Stimulated activated CD8-positive, alpha-beta memory T cell treated with anti-CD3 and anti-CD28 coated beads, Interleukin-15, amount 100 ng/mL, for 24 hours (primary cell): ENCODE results near the gene LMX1B.

ENCODE experiments used
- DNase-seq: peaks from one replicate; pipeline ENCODE4 v3.0.0-alpha.2; 2020; ENCODE audit warnings: low read depth

The LMX1B gene

DNA sequence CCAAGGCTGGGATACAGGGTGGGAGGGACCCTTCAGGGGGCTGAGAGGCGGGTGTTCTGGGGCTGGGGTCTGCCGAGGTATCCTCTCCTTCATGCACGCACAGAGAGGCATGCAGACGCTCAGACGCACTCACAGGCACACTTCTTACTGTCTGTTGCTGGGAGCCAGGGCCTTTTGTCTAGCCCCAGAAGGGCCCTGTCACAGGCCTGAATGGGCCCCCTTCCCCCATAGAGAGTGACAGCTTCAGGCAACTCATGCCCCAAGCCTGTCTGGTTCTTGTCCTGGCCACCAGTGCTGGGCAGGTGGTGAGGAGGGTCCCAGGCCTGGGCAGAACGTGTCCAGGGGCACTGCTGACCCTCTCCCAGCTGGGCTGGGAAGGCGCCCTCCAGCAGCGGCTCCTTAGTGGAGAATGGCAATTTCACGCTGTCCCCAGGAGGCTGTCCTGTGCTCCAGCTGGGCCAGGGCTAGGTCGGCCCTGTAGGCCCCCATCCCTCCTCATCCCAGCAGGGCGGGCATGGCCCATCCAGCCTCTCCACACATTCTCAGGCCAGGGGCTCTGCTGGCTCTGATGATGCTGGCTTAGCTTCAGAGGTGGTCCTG lies 45.3 kb downstream of the LMX1B start:
- no peak for DNase-seq

DNA sequence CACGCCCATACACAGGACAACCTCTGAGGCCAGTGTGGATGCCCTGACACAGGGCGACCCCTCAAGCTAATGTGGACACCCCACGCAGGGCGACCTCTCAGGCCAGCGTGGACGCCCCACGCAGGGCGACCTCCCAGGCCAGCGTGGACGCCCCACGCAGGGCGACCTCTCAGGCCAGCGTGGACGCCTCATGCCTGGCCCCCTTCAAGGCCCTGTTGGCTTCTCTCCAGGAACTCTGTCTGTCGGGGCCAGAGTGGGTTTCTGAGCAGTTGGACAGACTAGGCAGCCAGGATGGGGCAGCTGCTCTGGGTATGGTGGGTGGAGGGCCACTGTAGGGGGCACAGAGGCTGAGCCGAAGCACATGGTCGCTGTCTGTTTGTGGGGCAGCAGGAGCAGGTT lies 47.4 kb downstream of the LMX1B start:
- no peak for DNase-seq

DNA sequence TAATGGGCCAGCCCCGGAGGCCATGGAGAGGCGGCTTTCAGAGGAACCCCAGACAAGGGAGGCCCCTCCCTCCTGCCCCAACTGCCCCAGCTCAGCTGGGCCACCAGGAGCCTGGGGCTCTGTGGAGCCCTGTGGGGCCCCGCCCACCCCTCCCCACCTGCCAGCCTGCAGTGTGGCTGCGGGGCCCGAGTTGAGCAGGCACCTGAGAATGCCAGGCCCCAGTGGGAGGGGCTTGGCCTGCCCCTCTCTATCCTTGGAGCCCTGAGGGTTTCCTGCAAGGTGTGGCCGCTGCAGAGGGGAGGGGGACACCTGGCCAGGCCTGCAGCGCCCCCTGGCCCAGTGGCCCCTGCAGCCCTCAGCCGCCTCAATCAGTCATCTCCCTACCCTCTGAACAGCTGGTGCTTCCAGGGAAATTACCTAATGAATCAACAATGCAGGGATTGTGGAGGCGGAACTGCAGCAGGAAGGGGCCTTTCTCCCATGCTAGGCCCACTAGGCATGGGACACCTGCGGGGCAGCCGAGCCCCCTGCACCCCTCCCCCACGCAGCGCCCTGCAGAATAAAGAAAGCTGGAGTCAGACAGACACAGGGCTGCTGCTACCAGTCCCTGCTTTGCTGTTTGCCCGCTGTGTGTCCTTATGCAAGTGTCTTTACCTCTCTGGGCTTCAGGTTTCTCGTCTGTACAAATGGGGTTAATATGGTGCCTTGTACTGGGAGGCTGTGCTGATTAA lies 48.0 kb downstream of the LMX1B start:
- DNase-seq, result no peak

DNA sequence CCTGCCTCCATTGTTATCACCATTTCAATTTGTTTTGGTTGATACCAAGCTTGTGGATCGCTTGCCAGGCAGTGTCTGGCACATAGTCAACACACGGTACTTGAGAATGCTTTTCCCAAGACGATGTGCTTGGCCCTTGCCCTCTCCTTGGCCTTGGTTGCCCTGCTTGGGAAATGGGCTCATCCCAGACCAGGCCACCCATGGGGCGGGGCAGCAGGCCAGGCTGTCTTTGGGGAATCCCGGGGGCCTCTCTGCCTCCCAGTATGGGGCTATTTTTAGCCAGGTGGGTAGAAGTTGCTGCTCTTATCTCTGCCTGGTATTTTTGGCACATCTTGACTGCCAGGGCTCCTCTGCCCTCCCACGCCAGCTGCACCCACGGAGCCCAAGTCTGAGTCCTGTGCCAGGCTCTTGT lies 49.9 kb downstream of the LMX1B start:
- DNase-seq, result no peak

DNA sequence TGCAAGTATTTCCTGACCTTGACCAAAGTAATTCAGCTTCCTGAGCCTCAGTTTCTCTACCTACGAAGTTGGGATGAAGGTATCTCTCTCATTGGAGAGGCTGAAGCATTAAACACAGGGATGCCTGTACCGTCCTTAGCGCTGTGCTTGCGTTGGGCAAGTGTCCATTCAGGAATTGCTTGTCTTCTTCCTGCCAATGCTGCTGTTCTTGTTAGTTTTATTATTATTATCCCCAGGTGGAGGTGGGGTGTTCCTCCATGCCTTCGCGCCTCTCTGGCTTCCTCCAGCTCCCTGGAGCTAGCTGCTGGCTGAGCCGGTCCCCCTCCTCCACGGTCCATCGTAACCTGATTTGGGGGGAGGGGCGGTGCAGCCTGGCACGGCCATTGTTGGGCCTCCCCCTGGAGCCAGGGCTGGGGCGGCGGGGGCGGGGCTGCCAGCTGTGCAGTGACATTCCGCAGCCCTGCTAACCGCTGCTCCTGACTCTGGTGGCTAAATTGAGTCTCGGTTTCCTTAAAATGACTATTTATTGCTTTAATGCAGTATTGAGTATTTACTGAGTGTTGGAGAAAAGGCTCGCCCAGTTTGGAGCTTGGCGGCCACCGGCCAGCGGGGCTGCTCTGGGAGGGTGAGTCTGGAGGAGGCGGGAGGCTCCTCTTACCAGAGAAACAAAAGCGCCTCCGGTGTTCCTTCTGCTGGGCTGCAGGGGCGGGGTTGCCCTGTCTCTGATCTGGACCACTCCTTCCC lies 51.3 kb downstream of the LMX1B start:
- DNase-seq, result no peak

DNA sequence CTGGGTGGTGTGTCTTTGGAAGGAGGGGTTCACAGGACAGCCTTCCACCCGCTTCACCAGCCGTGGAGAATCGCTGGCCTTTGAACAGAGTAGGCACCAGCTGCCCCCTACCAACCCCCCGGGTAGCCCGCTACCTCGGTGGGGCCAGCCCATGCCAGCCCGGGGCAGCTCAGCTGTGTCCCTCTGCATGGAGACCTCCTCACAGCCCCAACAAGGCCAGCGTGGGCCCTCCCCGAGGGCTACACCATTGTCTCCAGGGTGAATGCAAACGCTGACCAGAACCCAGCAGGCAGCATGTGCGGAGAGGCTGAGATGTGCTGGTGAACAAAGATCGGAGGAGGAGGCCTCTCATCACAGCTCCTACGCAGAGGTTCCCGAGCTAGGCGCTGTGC lies 51.9 kb downstream of the LMX1B start:
- DNase-seq, result no peak

DNA sequence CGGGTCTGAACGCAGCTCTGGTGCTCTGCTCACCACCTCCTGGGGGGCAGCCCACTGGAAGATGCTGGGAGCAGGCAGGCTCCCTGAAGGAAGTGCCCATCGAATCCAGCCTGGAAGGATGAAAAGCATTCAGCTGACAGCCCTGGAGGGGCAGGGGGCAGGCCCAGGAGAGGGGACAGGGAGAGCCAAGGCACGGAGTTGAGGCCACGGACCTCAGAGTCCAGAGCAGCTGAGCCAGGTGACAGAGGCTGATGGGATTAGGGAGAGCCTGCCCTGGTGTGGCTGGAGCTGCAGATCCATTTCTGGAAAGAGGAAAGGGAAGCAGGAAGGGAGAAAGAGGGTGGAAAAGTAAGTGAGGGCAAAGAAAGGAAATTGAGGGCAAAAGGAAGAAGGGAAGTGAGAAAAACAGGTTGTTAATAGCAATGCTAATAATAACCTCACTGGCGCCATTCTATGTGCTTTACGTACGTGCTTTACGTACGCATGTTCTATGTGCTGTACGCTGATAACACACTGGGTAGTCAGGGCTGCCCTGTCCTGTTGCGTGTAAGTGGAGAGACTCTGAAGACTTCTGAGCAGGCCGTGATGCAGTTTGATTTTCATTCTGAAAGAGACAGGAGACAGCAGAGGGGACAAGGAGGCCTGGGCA lies 52.6 kb downstream of the LMX1B start:
- DNase-seq, result no peak

DNA sequence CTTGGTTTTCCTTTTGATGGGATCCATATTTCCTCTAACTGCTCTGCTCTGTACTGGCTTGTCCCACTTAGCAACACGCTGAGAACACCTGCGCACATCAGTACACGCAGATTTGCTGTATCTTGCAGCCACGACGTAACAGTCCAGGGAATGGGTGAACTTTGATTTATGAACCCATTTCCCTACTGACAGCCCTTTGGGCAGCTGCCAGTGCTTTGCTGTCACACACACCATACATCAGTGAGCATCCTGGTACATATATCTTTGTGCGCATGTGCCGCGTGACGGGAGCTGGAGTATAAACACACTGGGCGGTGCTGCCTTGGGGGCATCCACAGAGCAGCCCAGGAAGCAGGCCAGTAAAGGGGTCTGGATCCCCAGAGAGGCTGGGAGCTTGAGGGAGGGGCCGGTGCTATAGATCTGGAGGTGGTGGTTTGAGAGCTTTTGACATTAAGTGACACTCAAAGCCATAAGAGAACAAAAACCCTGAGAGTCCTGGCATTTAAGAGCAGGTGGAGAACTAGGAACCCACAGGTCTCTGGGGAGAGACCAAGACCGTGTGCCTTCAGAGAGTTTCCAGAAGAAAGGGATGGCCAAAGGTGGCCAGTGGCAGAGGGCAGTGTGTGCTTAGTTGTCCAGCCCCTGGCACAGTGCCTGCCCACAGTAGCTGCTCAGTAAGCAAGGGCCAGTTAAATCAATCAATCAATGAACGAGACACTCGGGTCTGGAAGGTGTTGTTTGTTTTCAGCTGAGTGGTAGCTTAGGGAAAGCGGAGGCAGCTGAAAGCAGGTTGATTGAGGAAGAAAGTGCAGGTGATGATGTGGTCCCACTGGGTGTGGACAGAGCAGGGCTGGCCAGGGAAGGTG lies 53.7 kb downstream of the LMX1B start:
- no peak for DNase-seq

DNA sequence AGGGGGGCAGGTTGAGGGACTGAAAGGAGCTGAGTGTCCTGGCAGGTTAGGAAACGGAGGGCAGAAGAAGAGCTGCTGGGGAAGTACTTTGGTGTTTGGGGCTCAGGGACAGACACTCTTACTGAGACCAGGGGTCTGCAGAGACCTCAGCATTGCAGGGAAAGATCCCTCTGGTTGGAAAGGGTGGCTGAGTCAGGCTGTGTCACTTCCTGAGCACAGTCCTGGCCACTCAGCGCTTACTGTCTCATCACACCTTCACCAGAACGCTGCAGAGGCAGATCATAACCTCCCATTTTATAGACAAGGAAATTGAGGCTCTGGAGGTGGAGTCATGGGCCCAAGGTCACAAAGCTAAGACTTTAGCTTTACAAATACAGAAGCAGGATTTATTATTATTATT lies 54.3 kb downstream of the LMX1B start:
- no peak for DNase-seq

DNA sequence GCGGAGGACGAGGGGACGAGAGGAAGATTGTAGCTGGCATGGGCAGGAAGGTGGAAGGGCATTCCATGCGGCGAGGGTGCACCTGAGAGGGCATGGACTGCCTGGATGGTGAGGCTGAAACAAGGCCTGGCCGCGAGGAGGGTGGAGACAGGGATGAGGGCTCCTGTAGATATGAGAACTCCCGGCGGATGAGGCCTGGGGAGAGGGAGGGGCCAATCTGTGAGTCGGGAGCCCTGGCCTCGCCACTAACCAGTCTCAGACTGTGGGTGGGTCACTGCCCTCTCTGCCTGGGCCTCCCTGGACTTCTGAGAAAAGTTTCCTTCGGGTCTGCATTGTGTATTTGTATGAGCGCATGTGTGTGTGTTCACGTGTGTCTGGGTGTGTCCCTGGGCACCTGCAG lies 55.4 kb downstream of the LMX1B start:
- DNase-seq, result no peak

DNA sequence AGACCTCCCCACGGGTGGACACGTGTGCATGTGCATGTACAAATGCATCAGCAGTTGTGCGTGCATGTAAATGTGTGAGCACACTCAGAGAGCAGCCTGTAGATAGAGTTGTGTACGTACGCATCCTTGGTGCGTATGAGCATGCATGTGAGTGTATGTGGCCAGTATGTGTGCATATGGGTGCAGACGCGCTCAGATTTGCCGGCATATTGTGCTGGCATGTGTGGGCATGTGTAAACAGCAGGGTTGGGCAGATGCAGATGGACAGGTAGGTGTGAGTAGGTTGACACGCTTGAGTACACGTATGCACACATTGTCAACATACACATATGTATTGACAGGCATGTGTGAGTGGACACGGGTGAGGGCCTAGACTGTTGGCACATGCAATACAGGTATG lies 56.5 kb downstream of the LMX1B start:
- no peak for DNase-seq

DNA sequence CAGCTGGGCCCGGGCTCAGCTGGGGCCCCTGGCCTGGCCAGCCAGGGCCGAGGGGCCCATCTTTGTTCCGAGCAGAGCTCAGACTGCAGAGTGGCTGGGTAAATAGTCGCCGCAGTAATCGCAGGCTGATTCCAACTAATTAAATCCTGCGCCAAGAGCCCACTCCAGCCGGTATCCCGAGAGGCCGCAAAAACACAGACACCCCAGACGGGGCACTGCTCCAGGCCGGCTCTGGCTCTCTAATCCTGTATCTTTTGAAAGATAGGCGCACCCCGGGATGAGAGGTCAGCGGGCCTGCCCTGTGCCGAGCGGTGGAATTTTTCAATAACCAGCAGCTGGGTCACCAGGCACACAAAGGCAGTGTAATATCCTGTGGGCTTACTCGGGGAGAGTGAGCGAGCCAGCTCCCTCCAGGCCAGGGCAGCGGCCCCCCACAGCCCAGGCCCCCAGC lies 57.7 kb downstream of the LMX1B start:
- DNase-seq, result no peak

DNA sequence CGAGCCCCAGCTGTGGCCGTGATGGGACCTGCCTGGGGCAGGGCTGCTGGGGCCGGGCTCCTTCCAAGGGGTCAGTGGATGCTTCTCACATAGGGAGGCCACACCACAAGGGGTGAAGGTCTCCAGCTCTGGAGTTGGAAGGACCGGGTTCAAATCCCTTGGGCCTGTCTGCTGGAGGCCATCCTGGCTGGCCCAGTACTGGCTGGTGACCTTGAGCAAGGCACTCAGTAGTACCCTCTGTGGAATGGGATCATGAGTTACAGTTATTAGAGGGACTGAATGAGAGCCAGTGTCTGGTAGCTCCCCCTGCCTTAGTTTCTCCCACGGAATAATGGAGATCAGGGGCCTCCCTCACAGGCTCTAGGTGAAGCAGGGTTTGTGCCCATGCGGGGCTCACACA lies 58.3 kb downstream of the LMX1B start:
- no peak for DNase-seq

DNA sequence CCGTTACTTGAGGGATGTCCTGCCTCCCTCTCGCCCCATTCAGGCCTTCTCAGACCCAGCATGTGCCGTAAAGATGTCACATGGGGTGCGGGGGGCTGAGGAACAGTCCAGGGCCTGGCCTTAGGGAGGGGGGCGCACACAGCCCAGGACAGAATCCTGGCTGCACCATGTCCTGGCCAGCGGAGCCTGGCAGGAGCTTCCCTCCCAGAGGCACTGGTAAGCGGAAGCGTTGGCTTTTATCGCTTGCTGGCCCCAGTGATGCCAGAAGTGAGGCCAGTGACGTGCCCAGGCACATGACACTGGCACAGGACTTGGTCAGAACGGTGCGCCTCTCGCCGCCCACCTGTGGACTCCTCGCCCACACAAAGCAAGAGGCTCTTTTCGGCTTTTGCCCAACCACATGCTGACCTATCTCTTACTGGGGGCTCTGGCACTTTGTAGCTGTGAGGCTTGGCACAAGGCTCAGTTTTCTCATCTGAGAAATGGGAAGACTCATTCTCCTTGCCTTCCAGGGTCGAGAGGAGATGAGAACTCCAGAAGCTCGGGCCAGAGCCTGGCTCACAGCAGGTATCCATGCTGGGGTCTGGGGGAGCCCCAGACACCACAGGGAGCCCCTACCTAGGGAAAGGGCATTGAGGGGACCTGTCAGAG lies 59.0 kb downstream of the LMX1B start:
- DNase-seq, result no peak

DNA sequence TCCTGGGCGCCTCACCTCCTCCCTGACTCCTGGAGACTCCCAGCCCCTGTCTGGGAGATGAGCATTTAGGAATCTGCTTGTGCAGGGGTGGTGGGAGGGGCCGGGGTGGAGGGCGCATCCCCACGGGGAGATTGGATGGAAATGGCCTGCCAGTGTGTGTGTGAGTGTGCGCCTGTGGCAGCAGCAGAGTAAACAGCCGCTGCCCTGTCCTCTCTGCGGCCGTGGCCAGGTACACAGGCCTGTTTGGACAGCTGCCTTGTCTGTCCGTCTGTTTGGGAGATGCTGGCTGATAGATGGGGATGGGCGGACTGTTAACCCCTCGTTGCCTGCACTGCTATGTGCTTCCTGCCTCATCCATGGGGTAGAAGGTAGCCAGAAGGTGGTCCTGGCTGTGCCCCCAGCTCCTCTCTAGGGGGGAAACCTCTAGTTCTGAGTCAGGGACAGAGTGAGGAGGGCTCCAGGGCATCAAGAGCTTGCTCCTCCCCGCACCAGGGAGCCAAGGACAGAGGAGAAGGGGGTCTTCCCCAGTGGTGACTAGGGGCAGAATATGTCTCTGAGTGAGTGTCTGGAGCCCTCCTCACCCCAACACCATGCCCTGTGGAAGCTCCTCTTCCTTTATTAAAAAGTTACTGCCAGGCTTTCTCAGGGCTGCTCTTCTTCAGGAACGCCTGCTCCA lies 60.1 kb downstream of the LMX1B start:
- no peak for DNase-seq

DNA sequence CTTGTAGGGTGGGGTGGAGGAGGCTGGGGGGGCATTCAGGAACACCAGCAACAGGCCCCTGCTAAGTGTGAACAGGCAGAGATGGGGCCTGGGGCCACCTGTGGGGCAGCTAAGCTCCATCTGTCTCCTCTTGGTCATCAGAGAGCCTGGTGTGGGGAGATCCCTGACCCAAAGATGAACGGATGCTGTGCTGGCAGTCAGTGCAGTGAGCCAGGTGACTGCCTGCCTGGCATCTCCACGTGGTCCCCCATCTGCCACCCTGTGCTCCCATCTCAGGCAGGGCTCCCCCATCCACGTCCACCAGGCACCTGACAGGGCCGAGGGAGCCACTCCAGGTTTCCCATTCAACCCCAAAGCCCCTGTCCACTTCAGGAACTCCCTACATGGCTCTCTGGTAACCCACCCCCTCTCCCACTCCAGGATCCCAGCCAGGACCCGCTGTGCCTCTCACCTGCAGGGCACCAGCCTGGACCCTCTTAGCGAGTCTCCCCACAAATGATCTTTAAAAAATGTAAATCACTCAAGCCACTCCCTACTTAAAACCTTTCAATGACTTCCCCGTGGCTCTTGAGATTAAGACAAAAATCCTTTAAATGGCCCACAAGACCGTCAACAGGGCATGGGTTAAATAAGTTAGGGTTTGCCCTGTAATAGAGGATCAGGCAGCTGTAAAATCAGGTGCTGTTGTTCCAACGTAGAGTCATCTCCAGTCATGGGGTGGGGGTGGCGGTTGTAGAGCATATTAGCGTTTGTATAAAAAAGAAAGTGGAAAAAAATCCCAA lies 60.8 kb downstream of the LMX1B start:
- DNase-seq, result no peak

DNA sequence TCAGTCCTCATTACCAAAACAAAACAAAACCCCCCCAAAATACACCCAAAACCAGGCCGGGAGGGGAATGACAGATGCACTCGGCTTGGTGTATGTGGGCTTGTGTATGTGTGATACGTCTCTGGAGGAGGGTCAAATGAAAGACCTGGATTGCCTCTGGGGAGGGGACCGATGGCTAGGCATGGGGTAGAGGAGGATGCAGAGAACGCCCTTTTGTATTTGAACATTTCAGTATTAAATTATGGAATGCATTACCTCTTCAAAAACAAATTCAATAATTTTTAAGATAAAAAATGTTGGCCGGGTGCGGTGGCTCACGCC lies 61.4 kb downstream of the LMX1B start:
- no peak for DNase-seq

DNA sequence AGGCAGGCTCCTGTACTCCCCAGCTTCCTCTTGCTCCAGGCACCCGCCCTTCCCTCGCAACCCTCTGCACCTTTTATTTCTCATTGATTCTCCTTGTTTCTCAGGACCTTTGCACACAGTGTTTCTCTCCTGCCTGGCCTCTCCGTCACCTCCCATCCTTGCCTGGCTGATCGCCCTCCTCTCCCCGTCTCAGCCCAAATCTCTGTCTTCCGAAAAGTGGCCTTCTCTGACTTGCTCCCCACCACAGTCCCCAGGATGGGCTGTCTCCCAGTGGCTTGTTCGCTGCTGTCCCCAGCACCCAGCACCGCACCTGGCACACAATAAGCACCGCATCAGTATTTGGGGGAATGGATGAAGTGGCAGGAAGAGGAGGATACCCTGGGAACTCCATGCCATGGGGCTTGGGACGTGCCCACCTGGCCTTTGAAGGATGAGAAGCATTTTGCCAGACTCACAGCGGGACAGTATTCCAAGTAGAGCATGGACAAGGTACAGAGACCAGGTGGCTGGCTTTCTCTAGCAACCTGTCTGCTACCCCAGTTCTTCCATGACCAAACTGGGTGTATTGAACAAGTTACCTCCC lies 62.5 kb downstream of the LMX1B start:
- DNase-seq, result no peak

DNA sequence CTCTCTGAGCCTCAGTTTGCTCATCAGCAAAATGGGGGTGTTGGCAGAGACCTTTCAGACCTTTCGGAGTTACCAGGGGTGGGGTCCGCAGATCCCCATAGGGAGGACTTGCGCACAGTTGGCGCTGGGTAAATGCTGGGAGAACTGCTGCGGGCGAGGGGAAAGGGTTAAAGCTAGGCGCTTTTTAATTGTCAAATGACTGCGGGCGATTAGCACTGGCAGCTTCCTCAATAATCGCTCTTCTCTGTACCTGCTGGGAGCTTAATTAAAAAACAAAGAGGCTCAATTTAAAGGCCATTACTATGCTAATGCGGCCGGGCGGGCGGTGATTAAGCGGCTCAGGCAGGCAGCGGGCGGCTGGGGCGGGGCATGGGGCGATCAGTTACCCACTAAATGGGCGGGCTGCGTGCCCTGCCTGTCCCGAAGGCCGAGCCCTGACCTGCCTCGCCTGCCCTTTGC lies 63.0 kb downstream of the LMX1B start:
- no peak for DNase-seq
